ENCODE measurements around the gene KLHL33.

GRCh38 chr14:20412411-20412810, 23.6 kb downstream of the KLHL33 start:
- TF ChIP-seq CTCF (IDR thresholded peaks at IDR 0.05 in 2 of 3, conservative IDR thresholded peaks at IDR 0.05 in 1 of 3; ENCODE audit: control insufficient read depth in 2 of 3, extremely low read depth in 1 of 3, insufficient read depth in 1 of 3, low read depth in 3 of 3, low read length in 3 of 3) (no peak), HCFC1 (IDR thresholded peaks at IDR 0.05; ENCODE audit: low read length) (no peak), TAF1 (IDR thresholded peaks at IDR 0.05; ENCODE audit: borderline replicate concordance, low read depth, low read length) (no peak), MYC (IDR thresholded peaks at IDR 0.05; ENCODE audit: insufficient read depth, insufficient read length, insufficient replicate concordance, low read length, severe bottlenecking) (no peak), POLR2AphosphoS5 (IDR thresholded peaks at IDR 0.05; ENCODE audit: low read length) (no peak)

Measured in GM12878 (cell line).